HEK293 (cell line): ENCODE results near the gene ATXN7.

Experiments
- CTCF ChIA-PET: fragments of 350-600 bp; formaldehyde crosslinking; extraction: SDS; loops from one replicate; lab custom pipeline; 2021; ENCODE audit warnings: antibody characterized with exemption; lab: Yijun Ruan, JAX
- POLR2A ChIA-PET: fragments of 300-600 bp; formaldehyde crosslinking; extraction: SDS; loops from one replicate; lab custom pipeline; 2020; ENCODE audit warnings: antibody characterized with exemption, inconsistent platforms; lab: Yijun Ruan, JAX
- H3K27ac ChIP-seq: fragments of 200-500 bp; sonication (Bioruptor generic); 2 replicates; pipeline ENCODE4 v1.5.1; 2014; ENCODE audit warnings: low read depth, low read length, control low read depth, inconsistent platforms; ENCODE audit errors: extremely low read depth
- H3K36me3 ChIP-seq, 2 experiments: fragments of 200-500 bp in 1 of 2; sonication (Bioruptor generic) in 1 of 2; 1 replicate in 1 of 2; 2 replicates in 1 of 2; pipeline ENCODE4 v1.5.1; 2014 to 2017; ENCODE audit warnings: inconsistent platforms in 2 of 2, low read length in 2 of 2; ENCODE audit not compliant: control insufficient read depth in 2 of 2, insufficient read depth in 1 of 2
- H3K4me1 ChIP-seq: fragments of 200-500 bp; sonication (Bioruptor generic); 2 replicates; pipeline ENCODE4 v1.5.1; 2014; ENCODE audit warnings: mild to moderate bottlenecking, low read length, inconsistent platforms; ENCODE audit not compliant: control insufficient read depth, insufficient read depth
- H3K4me3 ChIP-seq: 2 replicates; pipeline ENCODE4 v1.5.1; 2011; ENCODE audit warnings: low read depth, mild to moderate bottlenecking, control low read depth, low read length, moderate library complexity
- H3K9me3 ChIP-seq: fragments of 200-500 bp; sonication (Bioruptor generic); 2 replicates; pipeline ENCODE4 v1.5.1; 2014; ENCODE audit warnings: low read depth, low read length, inconsistent platforms; ENCODE audit not compliant: control insufficient read depth, insufficient read depth
- CTCF ChIP-seq: fragments of 450-650 bp; formaldehyde crosslinking; IDR thresholded peaks from 2 replicates; pipeline ENCODE4 v1.5.1; 2016; ENCODE audit warnings: missing biosample characterization, missing genetic modification characterization
- HOXA7 ChIP-seq: sonication (generic); formaldehyde crosslinking; IDR thresholded peaks from 2 replicates; pipeline ENCODE4 v1.8.1; 2022; ENCODE audit warnings: missing genetic modification reagents, borderline replicate concordance
- HOXD13 ChIP-seq: sonication (generic); formaldehyde crosslinking; IDR thresholded peaks from 2 replicates; pipeline ENCODE4 v1.8.0; 2022; ENCODE audit warnings: missing genetic modification reagents, borderline replicate concordance
- KLF16 ChIP-seq: fragments of 450-650 bp; formaldehyde crosslinking; IDR thresholded peaks from 2 replicates; pipeline ENCODE4 v1.5.1; 2017; ENCODE audit warnings: missing biosample characterization, missing genetic modification characterization
- SALL2 ChIP-seq: fragments of 450-650 bp; formaldehyde crosslinking; IDR thresholded peaks from 2 replicates; pipeline ENCODE4 v1.5.0; 2017; ENCODE audit warnings: missing biosample characterization, mild to moderate bottlenecking, missing genetic modification characterization, borderline replicate concordance
- TSHZ1 ChIP-seq: fragments of 450-650 bp; formaldehyde crosslinking; IDR thresholded peaks from 2 replicates; pipeline ENCODE4 v1.5.1; 2016; ENCODE audit warnings: missing biosample characterization, missing genetic modification characterization, borderline replicate concordance
- ZBTB1 ChIP-seq: fragments of 450-650 bp; formaldehyde crosslinking; IDR thresholded peaks from 2 replicates; pipeline ENCODE4 v1.5.1; 2016; ENCODE audit warnings: missing biosample characterization, missing genetic modification characterization
- ZEB2 ChIP-seq: fragments of 450-650 bp; formaldehyde crosslinking; IDR thresholded peaks from 2 replicates; pipeline ENCODE4 v1.5.1; 2016; ENCODE audit warnings: missing biosample characterization, missing genetic modification characterization
- ZFP69B ChIP-seq: fragments of 450-650 bp; formaldehyde crosslinking; IDR thresholded peaks from 2 replicates; pipeline ENCODE4 v1.5.1; 2016; ENCODE audit warnings: missing biosample characterization, missing genetic modification characterization
- ZNF114 ChIP-seq: fragments of 450-650 bp; formaldehyde crosslinking; IDR thresholded peaks from 2 replicates; pipeline ENCODE4 v1.5.0; 2017; ENCODE audit warnings: missing biosample characterization, missing genetic modification characterization
- ZNF132 ChIP-seq: fragments of 450-650 bp; formaldehyde crosslinking; IDR thresholded peaks from 2 replicates; pipeline ENCODE4 v1.5.1; 2017; ENCODE audit warnings: missing biosample characterization, missing genetic modification characterization, borderline replicate concordance
- ZNF19 ChIP-seq: fragments of 450-650 bp; formaldehyde crosslinking; IDR thresholded peaks from 2 replicates; pipeline ENCODE4; 2016; ENCODE audit warnings: missing biosample characterization, missing genetic modification characterization, low read depth
- ZNF280C ChIP-seq: fragments of 450-650 bp; formaldehyde crosslinking; IDR thresholded peaks from 2 replicates; pipeline ENCODE4 v1.5.1; 2016; ENCODE audit warnings: missing biosample characterization, missing genetic modification characterization
- ZNF311 ChIP-seq: fragments of 450-650 bp; formaldehyde crosslinking; IDR thresholded peaks from 2 replicates; pipeline ENCODE4 v1.5.1; 2017; ENCODE audit warnings: missing biosample characterization, missing genetic modification characterization, borderline replicate concordance
- ZNF335 ChIP-seq: fragments of 450-650 bp; formaldehyde crosslinking; conservative IDR thresholded peaks from 2 replicates; pipeline ENCODE4 v1.5.1; 2016; ENCODE audit warnings: missing biosample characterization, missing genetic modification characterization
- ZNF48 ChIP-seq: fragments of 450-650 bp; formaldehyde crosslinking; IDR thresholded peaks from 2 replicates; pipeline ENCODE4 v1.5.1; 2016; ENCODE audit warnings: missing biosample characterization, missing genetic modification characterization
- ZNF501 ChIP-seq: fragments of 450-650 bp; formaldehyde crosslinking; IDR thresholded peaks from 2 replicates; pipeline ENCODE4 v1.5.1; 2016; ENCODE audit warnings: missing biosample characterization, missing genetic modification characterization
- ZNF561 ChIP-seq: fragments of 450-650 bp; IDR thresholded peaks from 2 replicates; pipeline ENCODE4 v1.5.1; 2018; ENCODE audit warnings: missing biosample characterization, missing genetic modification characterization, borderline replicate concordance
- ZNF580 ChIP-seq: fragments of 450-650 bp; formaldehyde crosslinking; IDR thresholded peaks from 2 replicates; pipeline ENCODE4 v1.5.1; 2016; ENCODE audit warnings: missing biosample characterization, missing genetic modification characterization
- ZNF747 ChIP-seq: fragments of 450-650 bp; formaldehyde crosslinking; IDR thresholded peaks from 2 replicates; pipeline ENCODE4 v1.5.1; 2016; ENCODE audit warnings: missing biosample characterization, missing genetic modification characterization
- ZNF777 ChIP-seq: fragments of 450-650 bp; formaldehyde crosslinking; IDR thresholded peaks from 2 replicates; pipeline ENCODE4 v1.5.1; 2017; ENCODE audit warnings: missing biosample characterization, missing genetic modification characterization, borderline replicate concordance
- ZNF785 ChIP-seq: fragments of 450-650 bp; formaldehyde crosslinking; IDR thresholded peaks from 2 replicates; pipeline ENCODE4 v1.5.1; 2016; ENCODE audit warnings: missing biosample characterization, missing genetic modification characterization
- ZSCAN18 ChIP-seq: fragments of 450-650 bp; formaldehyde crosslinking; IDR thresholded peaks from 2 replicates; pipeline ENCODE4 v1.5.1; 2016; ENCODE audit warnings: missing biosample characterization, missing genetic modification characterization

Gene ATXN7

GRCh38 chr3:63849175-63849574, 14.5 kb upstream of the ATXN7 start:
- Histone ChIP-seq H3K4me1 (no peaks in the 10 kb centered on the region), H3K36me3 (no peaks in the 10 kb centered on the region), H3K27ac (no peak overlapping the region), H3K9me3 (no peaks in the 10 kb centered on the region), H3K4me3 (no peak overlapping the region)
- ChIA-PET CTCF (interaction anchor here (0.5 kb wide), 1 partner anchor 102 kb away, joined by 3 read pairs; no protein-coding TSS in a partner anchor), POLR2A (interaction anchor here (1.5 kb wide), 1 partner anchor 10 kb away, joined by 8 read pairs; no protein-coding TSS in a partner anchor)
- TF ChIP-seq ZSCAN18 (tag by site-specific recombination) (no peak), ZNF311 (no peak), CTCF (no peak), KLF16 (tag by site-specific recombination) (no peak), ZNF747 (tag by site-specific recombination) (no peak), ZNF114 (tag by site-specific recombination) (no peak), ZNF580 (tag by site-specific recombination) (no peak), ZNF501 (no peak), HOXD13 (CRISPR knock-in tag) (no peak), ZNF335 (tag by site-specific recombination) (no peak), ZNF561 (tag by site-specific recombination) (no peak), ZFP69B (no peak), ZNF48 (no peak), HOXA7 (CRISPR knock-in tag) (no peak), ZNF280C (no peak)

- Histone ChIP-seq H3K4me3 (no peak overlapping the region), H3K36me3 (no peaks in the 10 kb centered on the region), H3K9me3 (no peaks in the 10 kb centered on the region), H3K4me1 (no peaks in the 10 kb centered on the region), H3K27ac (no peak overlapping the region)
- ChIA-PET POLR2A (no interaction called here), CTCF (interaction anchor here (0.6 kb wide), 1 partner anchor 370 kb away, joined by 3 read pairs; no protein-coding TSS in a partner anchor)
- TF ChIP-seq ZNF580 (tag by site-specific recombination) = no peak
- TF ChIP-seq ZNF785 = no peak
- TF ChIP-seq ZNF132 (tag by site-specific recombination) = no peak
- TF ChIP-seq ZNF19 (tag by site-specific recombination) = no peak
- TF ChIP-seq SALL2 (tag by site-specific recombination) = no peak
- TF ChIP-seq ZBTB1 (tag by site-specific recombination) = no peak
- TF ChIP-seq ZNF777 (tag by site-specific recombination) = no peak
- no peak for TF ChIP-seq ZEB2 (tag by site-specific recombination)
- TF ChIP-seq TSHZ1 (tag by site-specific recombination) = no peak
Measured at GRCh38 chr3:63851287-63851686, 12.4 kb upstream of the ATXN7 start.
